WTC11 (cell line): Measurements from ENCODE around the gene MIF. TPM values are rescaled to one million over a fixed set of nuclear protein-coding genes. Genes with fewer than 3 reads are reported as not detected.

Source experiments
- ATAC-seq: fragments of 200-7000 bp; cut with Tn5 transposase; 2 replicates; pipeline ENCODE4 v1.10.0; 2021; ENCODE audit warnings: mild to moderate bottlenecking, moderate library complexity
- CTCF ChIA-PET: fragments of 300-600 bp; sonication (Branson Sonifier 250); formaldehyde crosslinking; loops from one replicate; lab custom pipeline; 2021; ENCODE audit warnings: antibody characterized with exemption; lab: Charles Lee
- POLR2A ChIA-PET: fragments of 350-600 bp; sonication (Branson Sonifier 250); formaldehyde crosslinking; loops from one replicate; lab custom pipeline; 2021; ENCODE audit warnings: antibody characterized with exemption; lab: Charles Lee
- DNase-seq: peaks from one replicate; pipeline ENCODE4 v3.0.0; 2021; ENCODE audit warnings: low spot score
- H3K27ac Mint-ChIP-seq: 2 replicates; pipeline ENCODE4 v1.8.0; 2021; ENCODE audit warnings: mixed read lengths
- H3K27me3 Mint-ChIP-seq: 2 replicates; pipeline ENCODE4 v1.8.0; 2021; ENCODE audit warnings: low read depth, mild to moderate bottlenecking, moderate library complexity, mixed read lengths
- H3K36me3 Mint-ChIP-seq: 2 replicates; pipeline ENCODE4 v1.8.0; 2021; ENCODE audit warnings: mixed read lengths
- H3K4me1 Mint-ChIP-seq: 2 replicates; pipeline ENCODE4 v1.8.0; 2022; ENCODE audit warnings: mixed read lengths
- H3K4me3 Mint-ChIP-seq: 2 replicates; pipeline ENCODE4 v1.8.0; 2021; ENCODE audit warnings: mild to moderate bottlenecking, moderate library complexity, mixed read lengths
- H3K9me3 Mint-ChIP-seq: 2 replicates; pipeline ENCODE4 v1.8.0; 2021; ENCODE audit warnings: mixed read lengths
- ARID4B ChIP-seq: sonication (generic); formaldehyde crosslinking; IDR thresholded peaks from 2 replicates; pipeline ENCODE4 v1.8.0; 2023; ENCODE audit warnings: missing genetic modification reagents, mild to moderate bottlenecking, borderline replicate concordance
- ATF1 ChIP-seq: sonication (generic); formaldehyde crosslinking; IDR thresholded peaks from 2 replicates; pipeline ENCODE4 v1.8.1; 2023; ENCODE audit warnings: mild to moderate bottlenecking, moderate library complexity, missing genetic modification reagents
- ATF2 ChIP-seq: sonication (generic); formaldehyde crosslinking; IDR thresholded peaks from 2 replicates; pipeline ENCODE4 v1.8.1; 2022; ENCODE audit warnings: low read depth, missing genetic modification reagents, borderline replicate concordance
- ATF6 ChIP-seq: sonication (generic); formaldehyde crosslinking; IDR thresholded peaks from 2 replicates; pipeline ENCODE4 v1.8.1; 2023; ENCODE audit warnings: mild to moderate bottlenecking, missing genetic modification reagents
- CTCF ChIP-seq: fragments of 200-600 bp; IDR thresholded peaks from 2 replicates; pipeline ENCODE4 v1.8.0; 2022; ENCODE audit warnings: antibody characterized with exemption
- ETV6 ChIP-seq: sonication (generic); formaldehyde crosslinking; IDR thresholded peaks from 2 replicates; pipeline ENCODE4 v1.8.1; 2022; ENCODE audit warnings: mild to moderate bottlenecking, missing genetic modification reagents
- NFE2L1 ChIP-seq: sonication (generic); formaldehyde crosslinking; IDR thresholded peaks from 2 replicates; pipeline ENCODE4 v1.8.1; 2023; ENCODE audit warnings: missing genetic modification reagents
- NR3C1 ChIP-seq: sonication (generic); formaldehyde crosslinking; conservative IDR thresholded peaks from 2 replicates; pipeline ENCODE4 v1.8.1; 2023; ENCODE audit warnings: low read depth, mild to moderate bottlenecking, missing genetic modification reagents
- PRRX2 ChIP-seq: fragments of 250-450 bp; sonication (Bioruptor Pico); IDR thresholded peaks from 2 replicates; pipeline ENCODE4 v1.8.0; 2021; ENCODE audit warnings: mild to moderate bottlenecking
- RELA ChIP-seq: sonication (generic); formaldehyde crosslinking; IDR thresholded peaks from 2 replicates; pipeline ENCODE4 v1.8.1; 2022; ENCODE audit warnings: missing genetic modification reagents, mild to moderate bottlenecking, borderline replicate concordance
- RORB ChIP-seq: fragments of 250-450 bp; sonication (Bioruptor Pico); IDR thresholded peaks from 2 replicates; pipeline ENCODE4 v1.9.0; 2021; ENCODE audit warnings: mild to moderate bottlenecking
- SMAD3 ChIP-seq: sonication (generic); formaldehyde crosslinking; IDR thresholded peaks from 2 replicates; pipeline ENCODE4 v1.8.0; 2022; ENCODE audit warnings: missing genetic modification reagents, mild to moderate bottlenecking, borderline replicate concordance
- TCF7 ChIP-seq: sonication (generic); formaldehyde crosslinking; IDR thresholded peaks from 2 replicates; pipeline ENCODE4 v1.8.0; 2022; ENCODE audit warnings: mild to moderate bottlenecking, low read depth, missing genetic modification reagents, moderate library complexity
- ZNF138 ChIP-seq: sonication (generic); formaldehyde crosslinking; conservative IDR thresholded peaks from 2 replicates; pipeline ENCODE4 v1.8.1; 2022; ENCODE audit warnings: mild to moderate bottlenecking, moderate library complexity, missing genetic modification reagents
- ZNF232 ChIP-seq: sonication (generic); formaldehyde crosslinking; IDR thresholded peaks from 2 replicates; pipeline ENCODE4 v1.8.0; 2022; ENCODE audit warnings: mild to moderate bottlenecking, missing genetic modification reagents
- ZNF317 ChIP-seq: sonication (generic); formaldehyde crosslinking; IDR thresholded peaks from 2 replicates; pipeline ENCODE4 v1.8.1; 2023; ENCODE audit warnings: low read depth, mild to moderate bottlenecking, moderate library complexity, missing genetic modification reagents, borderline replicate concordance
- ZNF423 ChIP-seq: fragments of 250-450 bp; sonication (Bioruptor Pico); IDR thresholded peaks from 2 replicates; pipeline ENCODE4 v2.1.2; 2022; ENCODE audit warnings: mild to moderate bottlenecking, moderate library complexity
- ZNF425 ChIP-seq: fragments of 250-450 bp; sonication (Bioruptor Pico); conservative IDR thresholded peaks from 2 replicates; pipeline ENCODE4 v1.9.0; 2021; ENCODE audit warnings: mild to moderate bottlenecking
- total RNA-seq: library from RNA; stranded (reverse); gene quantifications from 3 replicates; pipeline ENCODE4 v1.2.3, GENCODE V29; 2021
- TF ChIP-seq, protein P1 (sequence below): sonication (generic); formaldehyde crosslinking; IDR thresholded peaks from 2 replicates; pipeline ENCODE4 v1.8.0; 2022; ENCODE audit warnings: mild to moderate bottlenecking, missing genetic modification reagents
- TF ChIP-seq, protein P2 (sequence below): fragments of 250-450 bp; sonication (Bioruptor Pico); IDR thresholded peaks from 2 replicates; pipeline ENCODE4 v1.8.0; 2021; ENCODE audit warnings: mild to moderate bottlenecking
- TF ChIP-seq, protein P3 (sequence below): fragments of 250-450 bp; sonication (Bioruptor Pico); IDR thresholded peaks from 2 replicates; pipeline ENCODE4 v1.9.0; 2021; ENCODE audit warnings: mild to moderate bottlenecking

The MIF gene
- total RNA-seq, 1 experiment from 2014 or later: 1,424 TPM

- TF ChIP-seq ZNF423 (CRISPR knock-in tag): no peak
- no peak for TF ChIP-seq ZNF232 (CRISPR knock-in tag)
- TF ChIP-seq NFE2L1: no peak
- no peak for TF ChIP-seq SMAD3
- no peak for TF ChIP-seq ATF1 (CRISPR knock-in tag)
- no peak for TF ChIP-seq TCF7 (CRISPR knock-in tag)
- no peak for TF ChIP-seq CTCF
- TF ChIP-seq PRRX2 (CRISPR knock-in tag): no peak
- no peak for TF ChIP-seq ZNF317 (CRISPR knock-in tag)
- no peak for TF ChIP-seq NR3C1 (CRISPR knock-in tag)
- TF ChIP-seq, protein P1, sequence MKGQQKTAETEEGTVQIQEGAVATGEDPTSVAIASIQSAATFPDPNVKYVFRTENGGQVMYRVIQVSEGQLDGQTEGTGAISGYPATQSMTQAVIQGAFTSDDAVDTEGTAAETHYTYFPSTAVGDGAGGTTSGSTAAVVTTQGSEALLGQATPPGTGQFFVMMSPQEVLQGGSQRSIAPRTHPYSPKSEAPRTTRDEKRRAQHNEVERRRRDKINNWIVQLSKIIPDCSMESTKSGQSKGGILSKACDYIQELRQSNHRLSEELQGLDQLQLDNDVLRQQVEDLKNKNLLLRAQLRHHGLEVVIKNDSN (CRISPR knock-in tag): no peak
- TF ChIP-seq, protein P2, sequence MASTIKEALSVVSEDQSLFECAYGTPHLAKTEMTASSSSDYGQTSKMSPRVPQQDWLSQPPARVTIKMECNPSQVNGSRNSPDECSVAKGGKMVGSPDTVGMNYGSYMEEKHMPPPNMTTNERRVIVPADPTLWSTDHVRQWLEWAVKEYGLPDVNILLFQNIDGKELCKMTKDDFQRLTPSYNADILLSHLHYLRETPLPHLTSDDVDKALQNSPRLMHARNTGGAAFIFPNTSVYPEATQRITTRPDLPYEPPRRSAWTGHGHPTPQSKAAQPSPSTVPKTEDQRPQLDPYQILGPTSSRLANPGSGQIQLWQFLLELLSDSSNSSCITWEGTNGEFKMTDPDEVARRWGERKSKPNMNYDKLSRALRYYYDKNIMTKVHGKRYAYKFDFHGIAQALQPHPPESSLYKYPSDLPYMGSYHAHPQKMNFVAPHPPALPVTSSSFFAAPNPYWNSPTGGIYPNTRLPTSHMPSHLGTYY (CRISPR knock-in tag): no peak
- no peak for TF ChIP-seq ARID4B
- no peak for TF ChIP-seq RORB (CRISPR knock-in tag)
- TF ChIP-seq RELA: no peak
- TF ChIP-seq ZNF138: no peak
- Mint-ChIP-seq H3K36me3 (peaks cover 22% of the 10 kb centered on the region), H3K9me3 (no peaks in the 10 kb centered on the region), H3K27ac (no peak overlapping the region), H3K4me1 (no peaks in the 10 kb centered on the region; the same call in 1 of the 2 replicates), H3K4me3 (no peak overlapping the region), H3K27me3 (no peaks in the 10 kb centered on the region)
- ChIA-PET CTCF (interaction anchor here (0.8 kb wide), 1 partner anchor 16 kb away, joined by 3 read pairs; no protein-coding TSS in a partner anchor), POLR2A (interaction anchor here (0.9 kb wide), 1 partner anchor 42 kb away, joined by 4 read pairs; no protein-coding TSS in a partner anchor)
- no peak for ATAC-seq
- no peak for DNase-seq
Measured at GRCh38 chr22:23877566-23877965, 16.6 kb upstream of the MIF start.

GRCh38 chr22:23878219-23878618 lies 16.0 kb upstream of the MIF start:
- ATAC-seq: no peak
- H3K4me1 Mint-ChIP-seq: no peaks in the 10 kb centered on the region; the same call in 1 of the 2 replicates
- CTCF ChIA-PET: interaction anchor here (0.8 to 0.9 kb wide), 2 partner anchors 16 to 21 kb away, joined by 3 read pairs; partner anchors contain the start of gene SLC2A11
- TF ChIP-seq ATF2 (CRISPR knock-in tag) (no peak), ZNF425 (CRISPR knock-in tag) (no peak), ETV6 (CRISPR knock-in tag) (no peak), ATF6 (CRISPR knock-in tag) (no peak)
- TF ChIP-seq, protein P3, sequence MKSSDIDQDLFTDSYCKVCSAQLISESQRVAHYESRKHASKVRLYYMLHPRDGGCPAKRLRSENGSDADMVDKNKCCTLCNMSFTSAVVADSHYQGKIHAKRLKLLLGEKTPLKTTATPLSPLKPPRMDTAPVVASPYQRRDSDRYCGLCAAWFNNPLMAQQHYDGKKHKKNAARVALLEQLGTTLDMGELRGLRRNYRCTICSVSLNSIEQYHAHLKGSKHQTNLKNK (CRISPR knock-in tag): no peak

More at GRCh38 chr22:23878219-23878618, 16.0 kb upstream of the MIF start:
- no peak for DNase-seq
- Mint-ChIP-seq H3K9me3 (no peaks in the 10 kb centered on the region), H3K4me3 (no peak overlapping the region), H3K36me3 (peaks cover 20% of the 10 kb centered on the region; the same call in 1 of the 2 replicates), H3K27ac (no peak overlapping the region), H3K27me3 (no peaks in the 10 kb centered on the region)
- POLR2A ChIA-PET: interaction anchor here (0.9 kb wide), 1 partner anchor 41 kb away, joined by 4 read pairs; no protein-coding TSS in a partner anchor
